ENCODE results near the gene C11orf24. TPM values are rescaled to one million over a fixed set of nuclear protein-coding genes. Genes with fewer than 3 reads are reported as not detected.

C11orf24 gene
- total RNA-seq, 1 donor from 2014 or later: 39.7 TPM

- Mint-ChIP-seq H3K4me1 (ENCODE audit: low read depth) (peaks cover 38% of the 10 kb centered on the region), H3K27ac (no peak overlapping the region)
- intact Hi-C loops (cut with micrococcal nuclease): loop anchor here (1.0 to 5.0 kb wide), 4 partner anchors 43 to 248 kb away; partner anchors contain the start of genes CHKA, PPP6R3 and UNC93B1
These were observed 57.3 kb downstream of the C11orf24 start for GRCh38 chr11:68214173-68215086.

GRCh38 chr11:68213555-68214172 lies 58.1 kb downstream of the C11orf24 start:
- Mint-ChIP-seq H3K27ac (no peak overlapping the region), H3K4me3 (peak overlapping the region; percentile 64), H3K27me3 (ENCODE audit: insufficient read depth) (peaks cover 20% of the 10 kb centered on the region), H3K36me3 (ENCODE audit: low read depth) (peaks cover 4% of the 10 kb centered on the region), H3K4me1 (ENCODE audit: low read depth) (peaks cover 44% of the 10 kb centered on the region), H3K9me3 (no peaks in the 10 kb centered on the region)
- peak; percentile 76 for DNase-seq (ENCODE audit: low spot score)
- intact Hi-C loops (cut with micrococcal nuclease): loop anchor here (2.0 to 5.0 kb wide), 3 partner anchors 93 to 249 kb away; partner anchors contain the start of genes CHKA, PPP6R3 and UNC93B1

More at GRCh38 chr11:68214173-68215086, 57.3 kb downstream of the C11orf24 start:
- H3K27me3 Mint-ChIP-seq (ENCODE audit: insufficient read depth): peaks cover 20% of the 10 kb centered on the region
- H3K4me3 Mint-ChIP-seq: peak overlapping the region; percentile 84
- H3K36me3 Mint-ChIP-seq (ENCODE audit: low read depth): peaks cover 4% of the 10 kb centered on the region
- DNase-seq (ENCODE audit: low spot score): no peak
- no peaks in the 10 kb centered on the region for H3K9me3 Mint-ChIP-seq

- peak within 1 kb of the TSS; percentile 91 for H3K4me3 Mint-ChIP-seq
- peaks cover 20% of the 10 kb centered on the region for H3K27me3 Mint-ChIP-seq (ENCODE audit: insufficient read depth)
- peaks cover 44% of the 10 kb centered on the region for H3K4me1 Mint-ChIP-seq (ENCODE audit: low read depth)
- H3K9me3 Mint-ChIP-seq: no peaks in the 10 kb centered on the region
- peaks cover 4% of the 10 kb centered on the region for H3K36me3 Mint-ChIP-seq (ENCODE audit: low read depth)
- intact Hi-C loops (cut with micrococcal nuclease): loop anchor here (5.0 kb wide), 1 partner anchor 249 kb away; the partner anchor contains the start of gene PPP6R3
- H3K27ac Mint-ChIP-seq: peak within 1 kb of the TSS; percentile 92
- DNase-seq (ENCODE audit: low spot score): no peak
These were observed 58.6 kb downstream of the C11orf24 start, which contains the start of gene KMT5B for GRCh38 chr11:68213135-68213515. KMT5B (minus strand) TSS chr11:68213296; CDS start chr11:68190076, 23,220 bp downstream.

- DNase-seq (ENCODE audit: low spot score): peak; percentile 61
- intact Hi-C loops (cut with micrococcal nuclease): loop anchor here (1.0 to 5.0 kb wide), 2 partner anchors 182 to 250 kb away; partner anchors contain the start of genes NDUFS8 and PPP6R3
- Mint-ChIP-seq H3K4me1 (ENCODE audit: low read depth) (peaks cover 44% of the 10 kb centered on the region), H3K36me3 (ENCODE audit: low read depth) (peaks cover 4% of the 10 kb centered on the region), H3K4me3 (peak overlapping the region; percentile 91), H3K9me3 (no peaks in the 10 kb centered on the region), H3K27me3 (ENCODE audit: insufficient read depth) (peaks cover 20% of the 10 kb centered on the region), H3K27ac (peak overlapping the region; percentile 92)
These were observed 59.2 kb downstream of the C11orf24 start for GRCh38 chr11:68212421-68213134.

GRCh38 chr11:68211546-68211945 lies 60.2 kb downstream of the C11orf24 start:
- peaks cover 17% of the 10 kb centered on the region for H3K27me3 Mint-ChIP-seq (ENCODE audit: insufficient read depth)
- intact Hi-C loops (cut with micrococcal nuclease): loop anchor here (5.0 kb wide), 1 partner anchor 251 kb away; the partner anchor contains the start of gene PPP6R3
- DNase-seq (ENCODE audit: low spot score): no peak
- H3K4me3 Mint-ChIP-seq: peak overlapping the region; percentile 91
- H3K36me3 Mint-ChIP-seq (ENCODE audit: low read depth): peaks cover 4% of the 10 kb centered on the region
- H3K9me3 Mint-ChIP-seq: no peaks in the 10 kb centered on the region
- H3K4me1 Mint-ChIP-seq (ENCODE audit: low read depth): peaks cover 52% of the 10 kb centered on the region
- H3K27ac Mint-ChIP-seq: peak overlapping the region; percentile 77

Other genes starting within 250 kb of the C11orf24 start
- 137 and 144 TPM in 2 replicates for gene NDUFS8, start 241.3 kb downstream of the C11orf24 start, total RNA-seq
- gene TCIRG1, start 232.9 kb downstream of the C11orf24 start, total RNA-seq: 142 and 152 TPM in 2 replicates
- 13.2 and 13.7 TPM in 2 replicates for gene CHKA, start 150.6 kb downstream of the C11orf24 start, total RNA-seq
- gene KMT5B, start 58.7 kb downstream of the C11orf24 start, total RNA-seq: 32.1 and 37.3 TPM in 2 replicates
- 21.4 and 23.9 TPM in 2 replicates for gene LRP5, start 40.6 kb upstream of the C11orf24 start, total RNA-seq
- 142 and 157 TPM in 2 replicates for gene PPP6R3, start 188.8 kb upstream of the C11orf24 start, total RNA-seq

Measured in activated T-helper 1 cell treated with anti-CD3 and anti-CD28 coated beads, Interleukin-12 subunit alpha, Interleukin-12 subunit beta, Interleukin-2, Interleukin-4 antibody, amounts not matched to agents 30 ng/mL and 10 ng/mL and 1 ng/mL, durations not matched to agents 14 hours and 24 hours and 36 hours (primary cell).